ENCODE measurements around the gene KIF4B. TPM values are rescaled to one million over a fixed set of nuclear protein-coding genes. Genes with fewer than 3 reads are reported as not detected.

KIF4B gene
- total RNA-seq, 2 donors from 2014 or later, result not detected

DNA sequence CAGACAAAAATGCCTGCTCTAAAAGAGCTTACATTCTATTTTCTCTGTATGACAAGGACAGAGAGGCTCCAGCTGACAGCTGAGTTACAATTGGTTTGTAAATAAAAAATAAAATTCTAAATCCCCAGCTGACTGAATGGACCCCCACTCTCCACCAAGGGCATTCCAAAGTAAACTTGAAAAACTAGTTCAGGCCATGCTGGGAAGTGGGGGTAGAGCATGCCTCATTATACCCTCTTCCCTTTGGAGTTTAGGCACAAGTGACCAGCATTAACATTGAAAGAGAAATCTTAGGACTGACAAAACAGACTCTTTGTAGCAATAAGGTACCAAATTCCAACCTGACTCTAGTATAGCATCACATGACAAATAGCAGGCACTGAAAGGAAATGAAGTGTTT, 31.0 kb downstream of the KIF4B start:
- H3K4me1 ChIP-seq, result no peaks in the 10 kb centered on the region
- H3K4me3 ChIP-seq, result no peak overlapping the region
- no peaks in the 10 kb centered on the region for H3K36me3 ChIP-seq
- no peak for DNase-seq (ENCODE audit: low spot score)
- no peaks in the 10 kb centered on the region for H3K27me3 ChIP-seq
- H3K27ac ChIP-seq, result no peak overlapping the region
- H3K9me3 ChIP-seq, result no peaks in the 10 kb centered on the region
- TF ChIP-seq, protein P1, sequence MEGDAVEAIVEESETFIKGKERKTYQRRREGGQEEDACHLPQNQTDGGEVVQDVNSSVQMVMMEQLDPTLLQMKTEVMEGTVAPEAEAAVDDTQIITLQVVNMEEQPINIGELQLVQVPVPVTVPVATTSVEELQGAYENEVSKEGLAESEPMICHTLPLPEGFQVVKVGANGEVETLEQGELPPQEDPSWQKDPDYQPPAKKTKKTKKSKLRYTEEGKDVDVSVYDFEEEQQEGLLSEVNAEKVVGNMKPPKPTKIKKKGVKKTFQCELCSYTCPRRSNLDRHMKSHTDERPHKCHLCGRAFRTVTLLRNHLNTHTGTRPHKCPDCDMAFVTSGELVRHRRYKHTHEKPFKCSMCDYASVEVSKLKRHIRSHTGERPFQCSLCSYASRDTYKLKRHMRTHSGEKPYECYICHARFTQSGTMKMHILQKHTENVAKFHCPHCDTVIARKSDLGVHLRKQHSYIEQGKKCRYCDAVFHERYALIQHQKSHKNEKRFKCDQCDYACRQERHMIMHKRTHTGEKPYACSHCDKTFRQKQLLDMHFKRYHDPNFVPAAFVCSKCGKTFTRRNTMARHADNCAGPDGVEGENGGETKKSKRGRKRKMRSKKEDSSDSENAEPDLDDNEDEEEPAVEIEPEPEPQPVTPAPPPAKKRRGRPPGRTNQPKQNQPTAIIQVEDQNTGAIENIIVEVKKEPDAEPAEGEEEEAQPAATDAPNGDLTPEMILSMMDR (IDR thresholded peaks at IDR 0.05), result no peak

DNA sequence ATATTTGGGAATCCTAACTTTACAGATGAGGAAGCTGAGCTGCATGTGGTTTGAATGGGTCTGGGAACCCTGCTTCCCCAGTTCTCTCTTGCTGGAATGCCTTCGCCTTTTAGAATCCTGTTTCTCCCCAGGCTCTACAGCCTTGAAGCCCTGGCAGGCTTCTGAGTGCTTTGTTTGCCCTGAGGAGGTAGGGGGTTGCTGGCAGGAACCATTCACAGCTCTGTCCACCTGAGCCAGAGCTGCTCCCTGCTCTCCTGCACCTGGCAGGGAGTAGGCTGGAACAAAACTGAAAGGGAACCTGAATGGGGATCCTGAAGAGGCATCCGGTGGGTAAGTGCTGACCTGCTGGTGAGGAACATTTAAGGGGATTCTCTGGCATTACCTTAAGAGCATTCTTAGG, 33.0 kb downstream of the KIF4B start:
- no peak for DNase-seq (ENCODE audit: low spot score)
- no peaks in the 10 kb centered on the region for H3K9me3 ChIP-seq
- no peaks in the 10 kb centered on the region for H3K27me3 ChIP-seq
- TF ChIP-seq, protein P1 (IDR thresholded peaks at IDR 0.05), result no peak
- H3K27ac ChIP-seq, result no peak overlapping the region
- no peak overlapping the region for H3K4me3 ChIP-seq
- H3K36me3 ChIP-seq, result no peaks in the 10 kb centered on the region
- H3K4me1 ChIP-seq, result no peaks in the 10 kb centered on the region

DNA sequence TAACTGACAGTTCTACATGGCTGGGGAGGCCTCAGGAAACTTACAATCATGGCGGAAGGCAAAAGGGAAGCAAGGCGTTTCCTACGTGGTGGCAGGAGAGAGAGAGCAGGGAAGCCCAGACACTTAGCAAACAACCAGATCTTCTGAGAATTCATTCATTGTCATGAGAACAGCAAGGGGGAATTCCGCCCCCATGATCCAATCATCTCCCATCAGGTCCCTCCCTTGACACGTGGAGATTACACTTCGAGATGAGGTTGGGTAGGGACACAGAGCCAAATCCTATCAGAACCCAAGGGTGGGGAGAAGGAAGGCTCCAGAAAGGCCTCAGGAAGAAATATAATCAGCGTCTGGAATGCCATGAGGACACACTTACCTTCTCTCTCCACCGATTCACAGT, 34.3 kb downstream of the KIF4B start:
- Histone ChIP-seq H3K36me3 (no peaks in the 10 kb centered on the region), H3K9me3 (no peaks in the 10 kb centered on the region)

DNA sequence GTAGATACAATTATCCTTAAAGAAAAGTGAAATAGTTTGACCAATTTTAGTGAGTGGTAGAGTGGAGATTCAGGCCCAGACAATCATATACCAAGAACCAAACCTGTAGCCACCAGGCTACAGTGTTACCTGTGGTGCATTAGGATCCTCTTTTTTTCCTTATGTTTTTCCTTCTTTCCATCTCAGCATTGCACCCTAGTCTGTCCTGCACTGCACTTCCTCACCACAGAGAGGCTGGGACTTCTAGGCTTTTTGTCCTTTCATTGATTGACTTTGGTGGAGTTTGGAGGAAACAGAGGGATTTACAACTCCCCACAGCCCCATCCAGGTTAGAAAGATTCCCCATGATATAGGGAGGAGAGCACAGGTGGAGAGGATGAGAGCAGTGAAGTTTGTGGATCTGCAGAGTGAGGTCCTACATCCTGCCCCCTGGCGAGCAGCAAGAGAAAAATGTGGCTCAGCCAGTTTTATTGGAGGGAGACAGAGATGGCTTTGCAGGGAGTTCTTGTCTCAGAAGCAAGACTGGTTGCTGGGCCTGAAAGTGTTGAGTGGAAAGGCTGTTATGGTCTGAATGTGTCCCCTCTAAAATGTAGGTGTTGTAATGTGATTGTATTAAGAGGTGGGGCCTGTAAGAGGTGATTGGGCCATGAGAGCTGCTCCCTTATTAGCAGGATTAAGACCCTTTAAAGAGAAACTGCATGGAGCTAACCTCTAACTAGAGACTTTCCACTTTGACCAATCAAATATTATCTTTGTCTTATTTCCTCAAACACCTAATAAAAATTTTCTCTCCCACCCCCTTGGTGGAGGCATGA, 36.2 kb downstream of the KIF4B start:
- no peak for DNase-seq (ENCODE audit: low spot score)
- Histone ChIP-seq H3K27ac (no peak overlapping the region), H3K4me1 (peaks cover 0 to 6% of the 10 kb centered on the region in 2 donors), H3K4me3 (no peak overlapping the region), H3K36me3 (no peaks in the 10 kb centered on the region), H3K9me3 (no peaks in the 10 kb centered on the region), H3K27me3 (no peaks in the 10 kb centered on the region)
- TF ChIP-seq, protein P1 (IDR thresholded peaks at IDR 0.05), result no peak

More for the DNA sequence above, 34.3 kb downstream of the KIF4B start:
- Histone ChIP-seq H3K27me3 (no peaks in the 10 kb centered on the region), H3K27ac (no peak overlapping the region), H3K4me1 (no peaks in the 10 kb centered on the region), H3K4me3 (no peak overlapping the region)
- TF ChIP-seq, protein P1 (IDR thresholded peaks at IDR 0.05), result no peak
- DNase-seq (ENCODE audit: low spot score), result no peak

DNA sequence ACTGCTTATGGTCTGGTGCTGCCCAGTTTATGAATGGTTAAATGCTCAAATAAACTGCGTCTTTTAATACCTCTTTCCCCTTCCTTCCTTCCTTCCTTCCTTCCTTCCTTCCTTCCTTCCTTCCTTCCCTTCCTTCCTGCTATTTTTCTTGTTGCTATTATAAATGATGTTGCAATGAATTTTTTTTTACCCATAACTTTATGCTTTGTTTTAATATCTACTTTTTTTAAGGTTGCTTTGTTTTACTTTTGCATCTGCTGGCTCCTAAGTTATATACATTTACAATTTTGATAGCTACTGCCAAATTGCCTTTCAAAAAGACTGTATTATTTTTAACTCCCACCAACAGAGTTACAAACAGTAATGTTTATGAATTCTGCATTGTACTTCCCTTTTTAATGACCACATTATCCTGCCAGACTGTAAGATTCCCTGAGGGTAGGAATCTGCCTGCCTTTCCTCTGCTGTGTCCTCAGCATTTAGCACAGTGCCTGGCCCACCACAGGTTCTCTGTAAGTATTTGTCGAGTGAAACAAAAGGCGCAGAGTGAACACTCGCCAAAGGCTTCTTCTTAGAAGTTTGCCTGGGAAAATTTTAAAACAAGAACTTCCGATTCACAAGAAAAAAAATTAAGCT, 36.9 kb downstream of the KIF4B start:
- Histone ChIP-seq H3K27ac (no peak overlapping the region), H3K9me3 (no peaks in the 10 kb centered on the region), H3K27me3 (no peaks in the 10 kb centered on the region), H3K4me1 (peaks cover 0 to 6% of the 10 kb centered on the region in 2 donors), H3K4me3 (no peak overlapping the region), H3K36me3 (no peaks in the 10 kb centered on the region)
- TF ChIP-seq, protein P1 (IDR thresholded peaks at IDR 0.05), result no peak
- no peak for DNase-seq (ENCODE audit: low spot score)

Data from right atrium auricular region (tissue), 2 donors.